ENCODE measurements around the gene ZDHHC7. TPM values are rescaled to one million over a fixed set of nuclear protein-coding genes. Genes with fewer than 3 reads are reported as not detected.

Gene ZDHHC7
- total and polyA plus RNA-seq, 9 of the 15 experiments (the other 6 are each of a cell fraction or from before 2014, with no cell fraction given): 1.7 to 49.7 (median 37.4) TPM

DNA sequence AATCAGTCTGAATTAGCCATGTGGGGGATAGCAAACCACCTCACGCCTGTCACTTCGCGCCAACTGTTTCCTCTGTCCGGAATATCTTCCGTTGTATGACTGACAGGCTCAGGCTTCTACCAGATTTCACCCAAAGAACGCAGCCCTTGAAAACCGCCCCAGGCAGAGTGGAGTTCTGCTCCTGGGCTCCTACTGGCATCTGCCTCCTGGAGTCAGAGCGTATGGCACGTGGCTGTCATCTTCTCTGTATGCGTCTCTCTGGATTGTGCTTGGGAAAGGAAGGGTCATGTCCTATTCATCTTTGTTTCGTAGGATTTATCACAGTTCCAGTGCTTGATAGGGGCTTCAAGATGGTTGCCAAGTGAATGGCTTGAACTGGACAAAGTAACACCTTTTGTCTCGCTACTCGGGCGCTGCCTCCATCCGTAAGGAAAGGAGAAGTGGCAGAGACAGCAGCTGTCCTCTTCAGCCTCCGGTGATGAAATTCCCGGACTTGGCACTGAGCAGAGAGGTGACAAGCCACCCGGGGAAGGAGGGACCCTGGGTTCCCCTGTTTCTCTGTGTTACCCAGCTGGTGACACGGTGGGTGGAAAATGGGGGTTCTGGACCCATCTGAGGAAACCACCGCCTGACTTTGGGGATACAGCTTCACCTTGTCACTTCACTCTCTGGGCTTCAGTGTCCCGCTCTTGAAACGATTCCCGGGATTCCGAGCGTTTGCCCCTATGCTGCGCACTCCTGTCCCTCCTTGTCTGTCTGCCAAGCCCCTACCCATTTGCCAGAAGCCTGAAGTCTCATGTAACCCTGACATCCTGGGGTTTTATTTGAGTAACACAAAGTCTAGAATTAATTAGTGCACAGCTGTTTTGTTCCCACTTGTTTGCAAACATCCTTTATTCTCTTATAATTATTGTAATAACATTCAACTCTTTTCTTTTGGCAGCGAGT is 30.2 kb upstream of the ZDHHC7 start:
- H3K4me2 ChIP-seq (ENCODE audit: insufficient read depth, low read length): no peak overlapping the region
- no TSS peak for BruUV-seq (replicated peaks)
- TF ChIP-seq TARDBP (IDR thresholded peaks at IDR 0.05): no peak
- TF ChIP-seq ZFP36 (IDR thresholded peaks at IDR 0.05; ENCODE audit: low read depth, low read length, partially characterized antibody): no peak
- no peak for TF ChIP-seq PATZ1 (CRISPR knock-in tag; IDR thresholded peaks at IDR 0.05; ENCODE audit: borderline replicate concordance)
- TF ChIP-seq CC2D1A (IDR thresholded peaks at IDR 0.05): no peak
- 0 out of 2 replicates have a peak, but pooled peaks have one; percentile 10 for TF ChIP-seq SPI1 (IDR thresholded peaks at IDR 0.05; ENCODE audit: borderline replicate concordance, low read depth, low read length)
- TF ChIP-seq ZNF232 (CRISPR knock-in tag; IDR thresholded peaks at IDR 0.05): no peak
- no peak for TF ChIP-seq PHF21A (IDR thresholded peaks at IDR 0.05; ENCODE audit: borderline replicate concordance, low read depth)
- TF ChIP-seq MCM2 (IDR thresholded peaks at IDR 0.05; ENCODE audit: low read depth): no peak
- no peak overlapping the region for H3K4me3 ChIP-seq
- DNase-seq (ENCODE audit: extremely low read depth in 1 of 4, low spot score in 3 of 4) (no peak), ATAC-seq (no peak), FAIRE-seq (no peak)
- peaks cover 23 to 34% of the 10 kb centered on the region in 2 experiments for H3K4me1 ChIP-seq (replicated peaks in 1 of 2; ENCODE audit: control insufficient read depth in 2 of 2, insufficient read depth in 2 of 2, low read length in 2 of 2)
- ChIA-PET CTCF (ENCODE audit: low intra/inter-chr PET ratio) (no interaction called here), POLR2A (interaction anchor here (1.0 to 1.2 kb wide), 3 partner anchors 12 to 14 kb away, joined by 3 read pairs; no protein-coding TSS in a partner anchor)
- no peak overlapping the region for H3K27ac ChIP-seq (ENCODE audit: extremely low read depth, low read depth, low read length)
- no peaks in the 10 kb centered on the region for H3K9me3 ChIP-seq (replicated peaks; ENCODE audit: control insufficient read depth, insufficient read depth, low read depth, low read length)
- peak overlapping the region in 1 of 2 experiments; percentile 41; a peak in 1 of 4 replicates for H3K9ac ChIP-seq (ENCODE audit: insufficient read depth in 1 of 2, low read depth in 2 of 2, low read length in 2 of 2)
- WGBS (ENCODE audit: insufficient coverage, low coverage, missing lambda C conversion rate): 80% methylated on average over 27 of the region's 27 CpGs
- H3K79me2 ChIP-seq (ENCODE audit: control insufficient read depth, insufficient read depth, low read length): peaks cover 11% of the 10 kb centered on the region
- intact Hi-C loops (cut with micrococcal nuclease): no loop called here
- H3K36me3 ChIP-seq (ENCODE audit: control insufficient read depth, insufficient read depth, low read length): peaks cover 2% of the 10 kb centered on the region; the same call in 1 of the 3 replicates
- H3K27me3 ChIP-seq (ENCODE audit: control insufficient read depth in 2 of 2, insufficient read depth in 2 of 2, low read length in 2 of 2): no peaks in the 10 kb centered on the region
- peaks cover 4% of the 10 kb centered on the region for H3K9me1 ChIP-seq (ENCODE audit: control insufficient read depth, insufficient read depth, low read length)
- in situ Hi-C loops (cut with MboI): no loop called here
- H4K20me1 ChIP-seq (replicated peaks; ENCODE audit: control insufficient read depth, insufficient read depth, low read length): no peaks in the 10 kb centered on the region
- peak overlapping the region; percentile 41; the same call in 1 of the 2 replicates for H2AFZ ChIP-seq (ENCODE audit: low read depth, low read length)

All from K562 (cell line).